Cortex of kidney (tissue), 1 donor: ENCODE data around the gene HCN2.

ENCODE experiments used
- DNase-seq: peaks from one replicate; lab custom pipeline; 2025; lab: John Stamatoyannopoulos, UW

Gene HCN2

GRCh38 chr19:589693-590395, at the start of gene HCN2:
Gene HCN2 (plus strand): TSS chr19:589881. CDS start chr19:589946, 65 bp downstream.
- DNase-seq, result no peak

GRCh38 chr19:540867-541637, 48.6 kb upstream of the HCN2 start:
- DNase-seq, result no peak

DNA sequence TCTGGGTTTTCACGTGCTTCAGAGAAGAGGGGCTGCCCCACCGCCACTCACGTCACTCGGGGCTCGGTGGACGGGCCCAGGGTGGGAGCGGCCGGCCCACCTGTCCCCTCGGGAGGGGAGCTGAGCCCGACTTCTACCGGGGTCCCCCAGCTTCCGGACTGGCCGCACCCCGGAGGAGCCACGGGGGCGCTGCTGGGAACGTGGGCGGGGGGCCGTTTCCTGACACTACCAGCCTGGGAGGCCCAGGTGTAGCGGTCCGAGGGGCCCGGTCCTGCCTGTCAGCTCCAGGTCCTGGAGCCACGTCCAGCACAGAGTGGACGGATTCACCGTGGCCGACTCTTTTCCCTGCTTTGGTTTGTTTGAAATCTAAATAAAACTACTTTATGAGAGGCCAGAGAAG, 48.0 kb upstream of the HCN2 start:
- no peak for DNase-seq

DNA sequence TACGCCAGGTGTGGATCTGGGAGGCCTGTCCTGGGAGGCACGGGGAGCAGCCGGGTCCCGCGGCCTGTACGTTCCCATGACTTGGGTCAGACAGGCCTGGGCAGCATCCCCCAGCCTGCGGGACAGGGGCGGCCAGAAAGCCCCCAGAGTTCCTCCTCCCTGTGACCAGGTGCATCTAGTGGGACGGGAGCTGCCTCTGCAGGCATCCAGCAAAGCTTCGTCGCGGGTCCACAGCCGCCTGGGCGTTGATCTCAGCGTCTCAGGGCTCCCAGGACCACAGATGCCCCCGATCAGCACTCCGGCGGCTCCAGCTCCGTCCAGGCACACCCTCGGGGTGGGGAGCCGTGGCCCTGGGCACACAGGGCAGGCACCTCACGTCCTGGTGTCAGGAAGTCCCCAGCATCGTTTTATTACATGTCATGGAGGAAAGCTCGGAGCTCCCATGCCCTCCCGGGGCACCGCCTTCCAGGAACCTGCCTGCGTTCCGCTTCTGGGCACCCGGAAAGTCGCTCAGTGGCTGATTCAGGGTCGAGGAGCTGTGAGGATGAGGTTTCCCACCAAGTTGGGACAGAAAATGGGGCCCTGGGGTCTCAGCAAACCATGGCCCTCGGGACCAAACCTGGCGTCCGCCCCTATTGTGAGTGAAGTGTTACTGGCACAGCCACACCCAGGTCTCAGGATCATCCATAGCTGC, 47.4 kb upstream of the HCN2 start:
- DNase-seq, result no peak

DNA sequence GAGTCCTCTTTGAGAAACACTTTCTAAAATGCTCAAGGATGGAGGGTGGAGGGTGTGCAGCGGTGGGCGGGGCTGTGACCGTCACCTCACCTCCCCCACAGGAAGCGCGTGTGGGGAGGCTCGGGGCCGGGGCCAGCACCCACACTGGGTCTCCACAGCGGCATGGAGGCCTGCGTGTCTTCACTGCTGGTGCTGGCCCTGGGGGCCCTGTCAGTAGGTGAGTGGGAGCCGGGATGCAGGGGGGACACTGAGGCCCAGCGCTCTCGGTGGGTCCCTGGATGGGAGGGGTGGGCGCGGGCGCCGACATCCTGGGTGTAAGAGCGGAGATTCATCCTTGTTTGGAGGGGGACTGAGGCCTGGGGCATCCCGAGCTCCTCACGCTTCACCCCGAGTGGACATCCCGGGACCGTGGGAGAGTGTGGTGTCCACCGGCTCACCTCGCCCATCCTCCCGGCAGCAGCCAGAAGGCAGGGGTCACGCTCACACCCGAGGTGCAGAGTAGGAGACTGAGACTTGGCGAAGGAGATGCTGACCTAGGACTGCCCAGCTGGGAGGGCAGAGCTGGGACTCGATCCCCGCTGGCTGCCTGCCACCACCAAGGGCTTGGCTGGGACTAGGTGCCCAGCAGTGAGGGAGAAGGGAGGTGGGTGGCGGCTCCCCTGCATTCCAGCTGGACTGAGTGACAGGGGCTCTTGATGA, 45.6 kb upstream of the HCN2 start, which contains the start of gene GZMM:
Gene GZMM (plus strand): TSS at position 144 of the 699 bp plus-strand sequence. CDS start 19 bp downstream, at position 163.
- DNase-seq, result no peak

DNA sequence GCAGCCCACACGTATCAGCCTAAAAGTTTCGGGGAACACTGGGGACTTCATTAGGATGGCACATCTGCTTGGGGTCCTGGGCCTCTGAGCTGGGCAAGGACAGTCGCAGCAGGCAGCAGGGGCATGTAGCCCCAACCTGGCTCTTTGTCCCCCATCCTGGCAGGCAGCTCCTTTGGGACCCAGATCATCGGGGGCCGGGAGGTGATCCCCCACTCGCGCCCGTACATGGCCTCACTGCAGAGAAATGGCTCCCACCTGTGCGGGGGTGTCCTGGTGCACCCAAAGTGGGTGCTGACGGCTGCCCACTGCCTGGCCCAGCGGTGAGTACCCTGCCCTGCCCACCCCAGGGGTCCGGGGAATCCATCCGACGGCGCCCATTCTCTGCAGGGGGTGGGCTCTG, 42.6 kb upstream of the HCN2 start:
- no peak for DNase-seq

DNA sequence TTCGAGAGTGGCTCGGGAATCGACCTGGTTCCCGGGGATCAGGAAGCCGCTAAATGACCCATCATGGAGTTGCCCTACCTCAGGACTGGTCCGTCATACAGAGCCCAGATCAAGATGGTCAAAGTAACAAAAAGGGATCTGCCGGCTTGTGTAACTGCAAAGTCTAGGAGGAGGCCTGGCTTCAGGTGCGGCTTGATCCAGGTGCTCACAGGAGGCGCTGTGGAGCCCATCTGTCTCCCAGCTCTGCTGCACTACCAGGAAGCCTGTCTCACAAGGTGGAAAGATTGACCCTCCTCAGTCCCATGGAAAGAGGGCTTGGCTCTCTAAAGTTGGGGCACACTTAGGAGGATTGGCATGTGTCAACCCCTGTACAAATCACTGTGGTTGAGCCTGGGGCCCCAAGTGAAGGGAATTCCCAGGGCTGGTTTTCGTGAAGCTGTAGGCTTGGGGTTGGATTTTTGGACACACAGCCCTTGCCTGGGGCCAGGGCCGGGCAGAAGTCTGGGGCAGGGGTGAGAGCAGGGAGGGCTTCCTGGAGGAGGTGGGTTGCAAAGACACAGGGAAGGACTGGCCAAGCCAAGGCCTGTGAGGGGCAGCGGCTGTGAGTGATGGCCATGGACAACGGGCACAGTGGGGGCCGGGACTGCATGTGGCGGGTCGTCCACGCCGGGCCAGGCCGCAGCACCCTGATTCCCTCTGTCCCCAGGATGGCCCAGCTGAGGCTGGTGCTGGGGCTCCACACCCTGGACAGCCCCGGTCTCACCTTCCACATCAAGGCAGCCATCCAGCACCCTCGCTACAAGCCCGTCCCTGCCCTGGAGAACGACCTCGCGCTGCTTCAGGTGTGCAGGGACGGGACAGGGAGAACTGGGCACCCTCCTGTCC, 41.6 kb upstream of the HCN2 start:
- DNase-seq, result no peak

DNA sequence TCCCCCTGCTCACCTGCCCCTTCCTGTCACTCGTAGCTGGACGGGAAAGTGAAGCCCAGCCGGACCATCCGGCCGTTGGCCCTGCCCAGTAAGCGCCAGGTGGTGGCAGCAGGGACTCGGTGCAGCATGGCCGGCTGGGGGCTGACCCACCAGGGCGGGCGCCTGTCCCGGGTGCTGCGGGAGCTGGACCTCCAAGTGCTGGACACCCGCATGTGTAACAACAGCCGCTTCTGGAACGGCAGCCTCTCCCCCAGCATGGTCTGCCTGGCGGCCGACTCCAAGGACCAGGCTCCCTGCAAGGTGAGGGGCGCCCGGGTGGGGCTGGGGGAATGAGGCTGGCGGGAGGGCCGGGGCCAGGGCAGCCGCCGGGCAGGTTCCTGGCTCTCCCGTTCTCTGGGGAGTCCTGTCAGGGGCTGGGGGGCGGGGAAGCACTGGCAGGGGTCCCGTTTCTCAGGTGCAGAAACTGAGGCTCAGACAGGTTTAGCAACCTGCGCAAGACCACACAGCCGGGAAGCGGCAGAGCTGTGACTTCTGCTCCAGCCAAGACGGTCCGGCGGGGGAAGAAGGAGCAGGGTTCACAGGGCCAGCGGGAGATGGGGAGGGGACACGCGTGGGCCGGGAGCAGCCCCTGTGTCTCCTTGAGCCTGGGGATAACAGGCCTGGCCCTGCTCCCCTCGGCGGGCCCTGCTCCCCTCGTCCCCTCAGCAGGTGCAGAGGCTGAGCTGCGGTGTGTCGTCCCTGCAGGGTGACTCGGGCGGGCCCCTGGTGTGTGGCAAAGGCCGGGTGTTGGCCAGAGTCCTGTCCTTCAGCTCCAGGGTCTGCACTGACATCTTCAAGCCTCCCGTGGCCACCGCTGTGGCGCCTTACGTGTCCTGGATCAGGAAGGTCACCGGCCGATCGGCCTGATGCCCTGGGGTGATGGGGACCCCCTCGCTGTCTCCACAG, 40.5 kb upstream of the HCN2 start:
- DNase-seq, result no peak

DNA sequence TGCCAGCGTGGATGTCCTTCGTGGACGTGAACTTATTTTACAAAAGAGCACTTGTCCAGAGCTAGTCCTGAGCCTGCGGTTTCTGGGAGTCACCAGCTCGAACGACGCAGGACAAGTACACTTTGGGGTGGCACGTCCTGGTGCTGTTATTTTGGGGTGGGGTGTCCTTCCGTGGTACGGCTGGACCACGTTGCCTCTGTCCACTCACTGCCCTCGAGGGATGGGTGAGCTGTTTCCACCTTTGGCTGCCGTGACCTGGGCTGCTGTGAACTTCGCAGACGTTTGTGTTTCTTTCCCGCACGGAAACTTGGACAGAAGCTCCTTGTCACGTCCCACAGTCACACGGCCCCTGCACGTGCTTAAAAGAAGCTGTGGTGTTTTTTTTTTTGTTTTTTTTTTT, 34.9 kb upstream of the HCN2 start:
- DNase-seq, result no peak

GRCh38 chr19:555474-555808, 34.2 kb upstream of the HCN2 start:
- DNase-seq, result no peak

- no peak for DNase-seq
Measured at GRCh38 chr19:556611-557382, 32.9 kb upstream of the HCN2 start.

DNA sequence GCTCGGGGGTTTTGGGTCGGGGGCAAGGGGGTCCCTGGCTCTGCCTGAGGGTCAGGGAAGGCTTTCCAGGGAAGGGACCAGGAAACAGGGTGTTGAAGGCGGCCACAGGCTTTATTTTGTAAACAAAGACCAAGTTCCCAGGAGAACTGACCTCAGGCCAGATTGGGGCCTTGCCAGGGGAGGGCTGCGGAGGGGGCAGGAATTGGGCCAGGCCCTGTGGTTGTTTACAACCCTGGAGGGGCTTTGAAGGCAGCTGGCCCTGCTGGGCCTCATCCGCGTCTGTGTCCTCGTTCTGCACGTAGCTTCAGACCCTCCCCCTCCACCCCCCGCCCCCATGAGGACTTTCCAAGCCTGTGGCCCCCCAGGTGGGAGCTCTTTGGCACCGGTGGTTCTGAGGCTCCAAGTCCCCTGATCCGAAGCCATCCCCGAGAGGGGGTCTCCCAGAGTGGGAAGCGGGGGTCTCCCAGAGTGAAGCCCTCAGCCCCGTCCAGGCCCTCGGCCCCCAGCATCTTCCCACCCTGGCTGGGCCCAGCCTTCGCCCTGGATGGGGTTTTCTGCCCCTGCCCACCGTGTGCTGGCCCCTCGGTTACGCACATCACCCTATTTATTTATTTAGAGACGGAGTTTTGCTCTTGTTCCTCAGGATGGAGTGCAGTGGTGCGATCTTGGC, 30.8 kb upstream of the HCN2 start:
- no peak for DNase-seq

DNA sequence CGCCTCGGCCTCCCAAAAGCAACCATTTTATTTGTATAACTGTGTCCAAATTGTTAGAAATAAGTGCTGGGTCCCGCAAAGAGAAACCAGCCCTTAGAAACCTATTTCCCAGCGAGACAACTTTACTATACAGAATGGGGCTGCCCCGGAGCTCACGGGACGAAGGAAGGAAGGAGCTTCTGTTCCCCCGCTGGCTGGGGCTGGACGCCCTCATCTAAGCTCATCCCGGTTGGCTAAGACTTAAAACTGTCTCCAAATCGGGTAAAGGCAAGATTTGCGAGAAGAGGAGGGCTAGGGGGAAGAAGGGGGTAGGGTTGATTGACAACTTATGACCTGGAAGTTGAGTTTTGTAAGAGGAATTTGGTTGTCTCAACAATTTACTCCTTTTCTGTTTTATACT, 29.6 kb upstream of the HCN2 start:
- DNase-seq, result no peak

- DNase-seq, result no peak
Measured at GRCh38 chr19:566403-566802, 23.3 kb upstream of the HCN2 start.

GRCh38 chr19:566844-567243, 22.8 kb upstream of the HCN2 start:
- no peak for DNase-seq

DNA sequence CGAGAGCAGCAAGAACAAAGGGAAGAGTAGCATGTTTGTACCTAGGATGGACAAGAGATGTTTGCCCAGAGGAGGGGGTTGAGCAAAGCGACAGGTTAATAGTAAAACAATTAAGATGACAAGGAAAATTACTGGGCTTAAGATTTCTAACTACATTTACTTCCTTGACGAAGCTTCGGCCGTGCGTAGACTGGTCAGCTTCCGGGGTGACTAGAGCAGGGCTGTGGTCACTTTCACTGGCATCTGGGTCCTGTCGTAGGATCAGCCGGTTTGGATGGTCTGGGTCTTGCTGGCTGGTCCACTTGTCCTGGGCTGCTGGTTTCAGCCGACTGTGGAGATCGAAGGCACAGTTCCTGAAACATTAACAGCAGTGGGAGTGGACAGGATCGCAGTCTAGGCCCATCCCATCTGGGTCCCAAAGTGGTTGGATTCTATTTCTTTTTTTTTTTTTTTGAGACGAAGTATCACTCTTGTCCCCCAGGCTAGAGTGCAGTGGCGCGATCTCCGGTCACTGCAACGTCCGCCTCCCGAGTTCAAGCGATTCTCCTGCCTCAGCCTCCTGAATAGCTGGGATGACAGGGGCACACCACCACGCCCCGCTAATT, 22.3 kb upstream of the HCN2 start:
- no peak for DNase-seq

DNA sequence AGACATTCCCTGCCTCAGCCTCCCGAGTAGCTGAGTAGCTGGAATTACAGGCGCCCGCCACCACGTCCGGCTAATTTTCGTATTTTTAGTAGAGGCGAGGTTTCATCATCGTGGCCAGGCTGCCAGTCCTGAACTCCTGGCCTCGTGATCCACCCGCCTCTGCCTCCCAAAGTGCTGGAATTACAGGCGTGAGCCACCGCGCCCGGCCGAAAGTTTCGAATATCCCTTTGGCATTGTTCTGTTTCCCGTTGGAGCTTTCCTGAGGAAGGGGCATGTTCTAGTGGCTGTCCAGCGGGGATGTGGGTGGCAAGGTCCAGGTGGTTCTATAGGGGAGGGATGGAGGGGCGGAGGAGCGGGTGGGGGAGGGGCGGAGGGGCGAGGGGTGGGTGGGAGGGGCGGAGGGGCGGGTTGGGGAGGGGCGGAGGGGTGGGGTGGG, 19.4 kb upstream of the HCN2 start:
- DNase-seq, result no peak

- no peak for DNase-seq
Measured at GRCh38 chr19:570937-571565, 18.6 kb upstream of the HCN2 start.
